NCI-H524 treated with DMSO at 0.1 percent for 48 hours (cell line): ENCODE measurements around the gene EML2.

Experiments
- DNase-seq: peaks from one replicate; lab custom pipeline; 2025; lab: John Stamatoyannopoulos, UW

Gene EML2

DNA sequence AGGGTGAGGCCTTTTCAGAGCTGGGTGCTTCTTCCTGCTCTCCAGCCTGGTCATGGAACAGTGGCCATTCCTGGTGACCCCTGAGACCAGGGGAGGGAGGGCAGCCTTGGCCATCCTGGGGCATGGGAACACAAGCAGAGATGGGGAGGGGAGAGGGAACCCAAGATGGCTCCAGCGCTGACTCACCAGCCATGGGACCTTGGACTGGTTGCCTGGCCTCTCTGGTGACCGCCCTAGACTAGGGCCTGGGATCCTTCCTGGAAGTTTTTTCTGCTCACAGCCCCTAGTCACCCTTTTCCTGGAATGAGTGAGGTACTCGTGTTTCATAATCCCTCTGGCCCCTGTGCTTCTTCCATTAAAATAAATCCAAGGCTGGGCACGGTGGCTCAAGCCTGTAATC, 51.3 kb downstream of the EML2 start:
- DNase-seq, result no peak

DNA sequence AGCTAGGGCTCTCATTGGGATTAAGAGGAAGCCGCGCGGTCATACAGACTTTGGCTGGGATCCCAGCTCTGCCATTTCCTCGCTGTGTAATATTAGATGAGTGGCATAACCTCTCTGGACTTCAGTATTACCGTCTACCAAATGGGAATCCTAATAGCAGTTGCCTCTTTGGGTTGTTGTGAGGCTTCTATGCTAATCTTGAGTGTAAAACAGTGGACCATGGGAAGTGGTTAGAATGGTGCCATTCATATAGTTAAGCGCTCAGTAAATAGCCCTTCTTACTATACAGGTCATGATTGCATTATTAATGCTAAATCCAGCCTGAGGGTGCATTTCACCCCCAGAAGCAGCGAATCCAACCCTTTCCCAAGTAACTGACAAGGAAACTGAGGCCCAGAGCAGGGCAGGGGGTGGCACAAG, 54.0 kb downstream of the EML2 start:
- no peak for DNase-seq

DNA sequence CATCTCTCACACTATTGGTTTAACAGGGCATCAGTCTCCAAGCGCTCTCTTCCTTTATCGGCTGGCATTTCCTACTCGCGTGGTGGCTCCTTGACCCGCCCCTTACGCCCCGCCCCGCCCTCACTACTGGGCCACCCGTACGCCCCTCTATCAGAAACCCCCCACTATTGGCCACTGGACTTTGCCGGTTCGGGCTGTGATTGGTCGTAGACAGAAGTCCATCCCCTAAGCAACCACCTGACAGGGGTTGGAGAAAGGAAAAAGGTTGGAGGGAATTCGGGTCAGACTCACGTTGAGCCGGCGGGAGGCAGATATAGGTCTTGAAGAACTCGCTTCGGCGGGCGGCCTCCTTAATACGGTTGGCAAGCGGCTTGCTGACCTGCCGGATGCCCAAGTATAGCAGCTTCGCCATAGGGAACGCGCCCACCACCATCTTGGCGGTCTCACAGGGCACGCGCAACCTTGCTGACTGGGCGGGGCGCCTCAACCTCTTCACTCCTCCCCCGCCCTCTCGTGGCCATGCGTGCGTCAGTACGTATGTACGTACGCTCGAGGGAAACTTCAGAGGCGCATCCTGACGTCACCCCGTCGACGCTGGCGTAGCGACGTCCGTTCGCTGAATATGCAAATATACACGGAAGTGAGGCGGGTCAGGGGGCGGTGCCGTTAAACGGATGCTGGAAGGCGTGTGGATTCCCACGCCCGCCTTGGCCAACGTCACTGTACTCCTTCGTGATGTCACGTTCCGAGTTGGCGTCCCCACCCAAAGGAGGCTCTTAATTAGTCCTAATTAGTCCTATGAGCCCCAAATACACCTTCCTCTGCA, 54.7 kb downstream of the EML2 start, which contains the start of gene OPA3:
OPA3 (minus strand) TSS at position 471 of the 826 bp plus-strand sequence; CDS start at position 433, 38 bp downstream.
- DNase-seq, result peak; percentile 91

DNA sequence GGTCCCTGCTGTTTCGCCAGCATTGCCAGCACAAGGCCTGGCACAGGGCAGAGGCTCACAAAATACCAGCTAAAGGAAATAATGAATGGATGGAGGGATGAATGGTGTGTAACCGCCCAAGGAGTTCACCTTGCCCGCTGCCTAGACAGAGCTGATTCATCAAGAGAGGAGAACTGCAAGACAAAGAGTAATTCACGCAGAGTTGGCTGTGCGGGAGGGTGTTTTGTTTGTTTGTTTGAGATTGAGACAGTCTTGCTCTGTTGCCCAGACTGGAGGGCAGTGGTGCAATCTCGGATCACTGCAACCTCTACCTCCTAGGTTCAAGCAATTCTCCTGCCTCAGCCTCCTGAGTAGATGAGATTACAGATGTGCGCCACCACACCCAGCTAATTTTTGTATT, 57.6 kb downstream of the EML2 start:
- DNase-seq, result no peak

DNA sequence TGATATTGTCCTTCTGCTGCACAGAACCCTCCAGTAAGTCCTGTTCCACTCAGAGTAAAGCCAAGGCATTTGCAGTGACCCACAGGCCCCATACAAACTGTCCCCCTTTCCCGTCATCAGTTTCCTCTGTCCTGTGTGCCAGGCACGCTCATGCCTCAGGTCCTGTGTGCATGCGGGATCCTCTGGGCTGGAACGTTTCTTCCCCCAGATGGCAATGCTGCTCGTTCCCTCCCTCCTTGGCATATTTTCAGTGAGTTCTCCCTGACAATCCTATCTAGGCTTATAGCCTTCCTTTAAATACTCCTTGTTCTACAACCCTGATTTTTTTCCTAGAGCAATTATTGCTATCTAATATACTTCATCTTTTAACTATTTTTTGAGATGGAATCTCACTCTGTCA, 60.3 kb downstream of the EML2 start:
- no peak for DNase-seq

DNA sequence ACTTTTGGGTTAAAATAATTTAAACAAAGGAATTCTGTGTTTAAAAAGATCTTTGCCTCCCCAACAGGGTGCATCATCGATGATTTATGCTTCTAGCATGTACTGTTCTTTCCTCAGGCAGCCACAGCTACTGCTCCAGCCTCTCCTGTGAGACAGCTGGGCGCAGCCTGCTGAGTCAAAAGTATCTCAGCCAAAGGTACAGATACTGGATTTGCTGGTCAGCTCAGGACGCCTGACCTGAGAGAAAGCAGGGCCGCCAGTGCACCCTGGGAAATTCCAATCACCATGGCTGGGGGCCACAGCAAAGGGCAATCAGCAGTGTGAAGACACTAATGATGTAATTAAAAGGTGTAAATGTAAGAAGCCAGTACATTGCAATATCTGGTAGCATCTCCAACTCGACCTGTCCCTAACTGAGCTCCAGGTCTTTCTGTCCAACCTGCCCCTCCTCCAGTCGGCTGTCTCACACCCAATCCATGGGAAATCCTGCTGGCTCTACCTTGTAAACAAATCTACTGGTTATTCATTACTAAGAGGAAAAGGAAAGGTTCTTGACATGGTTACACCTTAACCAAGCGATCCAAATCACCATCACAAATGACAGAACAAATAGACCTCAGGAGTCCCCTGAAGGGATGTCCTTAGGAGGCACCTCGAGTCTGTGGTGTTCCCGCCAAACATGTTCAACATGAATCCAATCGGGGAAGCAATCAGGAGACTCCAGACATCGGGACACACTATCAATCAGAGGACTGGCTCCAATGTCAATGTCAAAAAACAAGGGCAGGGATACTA, 61.9 kb downstream of the EML2 start:
- DNase-seq, result no peak

DNA sequence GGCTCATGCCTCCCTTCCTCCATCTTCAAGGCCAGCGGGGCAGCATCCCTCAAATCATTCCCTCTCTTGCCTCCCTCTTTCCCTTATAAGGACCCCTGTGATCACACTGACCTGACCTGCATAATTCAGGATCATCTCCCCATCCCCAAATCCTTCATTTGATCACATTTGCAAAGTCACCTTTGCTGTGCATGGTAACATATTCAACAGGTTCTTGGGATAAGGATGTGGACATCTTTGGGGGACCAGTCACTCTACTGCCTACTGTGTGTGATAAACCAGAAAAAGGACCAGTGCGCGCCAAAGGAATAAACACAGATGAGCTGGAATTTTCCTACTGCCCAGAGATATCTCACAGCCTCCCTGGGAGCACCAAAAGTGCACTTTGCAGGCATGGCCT, 62.5 kb downstream of the EML2 start:
- DNase-seq, result no peak

DNA sequence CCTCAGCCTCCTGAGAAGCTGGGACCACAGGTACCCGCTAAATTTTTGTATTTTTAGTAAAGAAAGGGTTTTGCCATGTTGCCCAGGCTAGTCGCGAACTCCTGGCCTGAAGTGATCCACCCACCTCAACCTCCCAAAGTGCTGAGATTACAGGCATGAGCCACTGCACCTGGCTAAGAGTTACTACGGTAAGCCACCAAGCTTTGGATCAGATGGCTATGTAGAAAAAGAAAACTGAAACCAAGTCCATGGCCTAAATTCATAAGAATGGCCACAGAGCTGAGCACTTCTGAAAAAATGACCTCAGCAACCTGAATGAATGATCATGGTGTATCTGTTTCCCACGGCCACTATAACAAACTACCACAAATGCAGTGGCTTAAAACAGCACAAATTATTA, 64.0 kb downstream of the EML2 start:
- no peak for DNase-seq

DNA sequence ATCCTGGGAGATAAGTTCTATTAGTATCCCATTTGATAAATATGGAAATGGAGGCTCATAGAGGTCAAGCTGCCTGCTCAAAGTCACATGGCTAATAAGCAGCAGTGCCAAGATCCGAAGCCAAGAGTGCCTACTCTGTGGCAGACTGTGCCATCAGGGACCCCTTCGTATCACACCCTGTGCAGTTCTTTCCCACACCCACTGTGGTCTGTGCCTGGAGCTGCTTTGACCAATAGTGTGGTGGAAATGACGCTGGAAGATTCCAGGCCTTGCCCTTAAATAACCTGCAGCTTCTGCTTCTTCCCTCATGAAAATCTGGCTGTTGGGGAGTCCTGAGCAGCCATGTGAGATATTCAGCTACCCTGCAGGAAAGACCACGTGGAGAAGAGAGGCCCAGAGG, 64.7 kb downstream of the EML2 start:
- DNase-seq, result no peak

DNA sequence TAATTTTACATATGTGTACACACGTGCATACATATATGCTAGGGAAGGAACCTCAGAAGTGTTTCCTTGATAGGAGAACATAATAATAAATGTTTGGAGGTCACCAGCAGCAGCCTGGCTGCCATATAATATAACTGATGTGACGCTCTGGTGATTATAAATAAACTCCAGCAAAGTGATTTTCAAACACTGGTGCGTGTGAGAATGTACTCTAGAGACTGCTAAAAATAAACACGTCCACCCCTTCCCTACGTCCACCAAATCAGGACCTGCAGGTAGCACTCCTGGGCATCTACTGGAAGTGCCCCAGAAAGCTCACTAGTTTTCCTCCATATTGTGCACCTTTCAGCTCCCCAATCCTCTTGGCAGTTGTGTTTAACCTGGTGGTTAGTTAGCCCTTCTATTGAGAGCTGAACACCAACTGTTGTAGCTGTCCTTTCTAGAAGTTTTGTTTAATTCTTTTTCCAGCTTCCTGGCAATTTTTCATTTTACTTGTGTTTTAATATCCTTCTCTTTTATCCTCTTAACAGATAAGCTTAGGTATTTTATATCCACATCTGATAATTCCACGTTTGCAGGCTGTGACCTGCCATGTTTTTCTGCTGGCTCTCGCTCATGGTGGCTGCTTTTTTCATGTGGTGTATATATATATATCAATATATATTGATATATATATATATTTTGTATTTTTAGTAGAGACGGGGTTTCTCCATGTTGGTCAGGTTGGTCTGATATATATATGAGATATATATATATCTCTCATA, 67.6 kb downstream of the EML2 start:
- no peak for DNase-seq

DNA sequence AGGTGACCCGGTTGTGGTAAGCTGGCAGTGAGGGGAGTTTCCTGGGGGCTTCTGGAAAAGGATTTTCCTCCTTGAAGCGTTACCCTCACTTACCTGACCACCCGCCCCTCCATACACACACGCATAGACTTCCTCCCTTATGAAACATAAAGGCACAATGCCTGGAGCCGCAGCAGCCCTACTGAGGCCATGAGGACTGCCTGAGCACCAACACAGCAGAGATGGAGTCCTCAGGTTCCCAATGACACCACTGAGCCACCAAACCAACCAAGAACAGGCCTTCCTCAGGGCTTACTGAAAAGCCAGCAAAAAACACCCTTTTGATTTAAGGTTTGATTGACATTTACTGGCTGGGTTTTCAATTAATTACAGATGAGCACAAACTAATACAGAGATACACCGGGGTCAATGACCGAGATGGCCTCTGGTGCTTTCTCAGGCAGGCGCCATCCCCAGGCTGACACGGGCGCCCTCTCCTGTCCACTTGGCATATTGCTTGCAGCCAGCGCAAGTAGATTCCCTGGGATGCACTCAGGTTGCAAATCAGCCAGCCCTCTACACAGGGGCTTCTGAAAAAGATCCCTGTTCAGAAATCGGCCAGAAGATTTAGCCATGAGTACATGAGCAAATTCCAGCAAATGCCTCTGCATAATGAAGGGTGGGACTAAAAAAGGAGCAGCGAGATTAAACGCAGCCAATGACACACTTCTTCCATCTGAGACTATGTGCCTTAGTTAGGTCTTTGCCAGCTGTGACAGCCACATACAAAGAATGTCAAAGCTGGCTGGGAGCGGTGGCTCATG, 69.4 kb downstream of the EML2 start:
- DNase-seq, result peak; percentile 1

DNA sequence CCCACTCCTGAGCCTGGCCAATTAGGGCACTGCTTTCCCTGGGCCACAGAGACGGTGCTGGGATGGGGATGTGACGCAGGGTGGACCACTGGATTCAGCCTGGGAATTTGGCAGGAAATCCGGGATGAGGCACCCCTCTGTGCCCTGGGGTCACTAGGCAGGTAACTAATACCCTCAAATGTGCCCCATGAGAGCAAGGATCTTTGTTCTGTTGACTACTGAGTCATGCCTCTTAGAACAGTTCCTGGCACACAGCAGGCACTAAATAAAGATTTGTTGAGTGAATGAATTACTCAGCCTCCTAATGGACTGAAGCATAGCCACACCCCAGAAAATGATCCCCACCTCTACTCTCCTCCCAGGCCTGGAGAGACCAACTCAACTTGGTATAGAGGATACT, 70.5 kb downstream of the EML2 start:
- DNase-seq, result no peak

DNA sequence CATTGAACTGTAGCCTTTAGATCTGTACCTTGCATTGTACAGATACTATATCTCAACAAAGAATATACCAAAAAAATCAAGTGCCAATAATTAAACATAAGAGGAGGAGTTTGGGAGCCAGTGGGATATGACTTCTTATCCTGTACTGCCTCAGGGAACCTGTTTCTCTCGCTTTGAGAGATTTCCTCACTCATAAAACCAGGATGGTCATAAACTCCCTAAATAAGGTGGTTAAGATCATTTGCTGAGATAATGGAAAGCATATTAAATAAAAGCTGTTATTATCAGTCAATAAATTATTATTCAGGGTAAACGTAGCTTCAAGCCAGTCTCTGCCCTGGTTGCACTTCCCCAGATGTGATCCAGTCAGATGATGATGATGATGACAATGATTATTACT, 71.6 kb downstream of the EML2 start:
- DNase-seq, result no peak

DNA sequence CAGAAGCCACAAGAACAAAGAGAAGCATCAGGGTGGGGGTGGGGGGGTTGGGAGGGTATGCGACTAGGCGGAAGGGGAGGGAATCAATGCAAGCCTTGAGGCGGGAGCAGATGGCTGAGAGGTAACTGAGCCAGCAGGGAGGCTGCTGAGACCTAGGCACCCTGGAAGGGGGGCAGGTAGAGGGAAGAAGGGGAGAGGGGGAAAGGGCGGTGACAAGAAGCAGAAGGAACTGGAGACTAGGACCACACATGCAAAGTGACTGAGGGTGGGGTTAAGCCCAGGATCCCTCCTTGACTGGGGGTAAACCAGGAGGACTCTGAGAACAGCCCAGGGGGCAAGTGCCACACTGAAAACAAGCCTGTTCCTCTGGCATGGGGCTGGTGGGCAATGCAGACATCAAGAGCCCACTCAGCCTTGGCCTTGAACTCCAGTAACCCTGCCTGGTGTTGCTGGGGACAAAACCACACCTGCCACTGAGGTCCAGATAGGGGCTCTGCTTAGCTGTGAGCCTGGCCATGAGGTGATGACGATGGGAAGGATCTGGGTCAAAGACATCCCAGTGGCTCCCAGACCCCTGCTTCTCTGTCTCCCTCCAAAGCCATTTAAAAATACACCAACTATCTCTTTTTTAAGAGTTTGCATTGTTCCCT, 74.9 kb downstream of the EML2 start:
- peak; percentile 5 for DNase-seq

DNA sequence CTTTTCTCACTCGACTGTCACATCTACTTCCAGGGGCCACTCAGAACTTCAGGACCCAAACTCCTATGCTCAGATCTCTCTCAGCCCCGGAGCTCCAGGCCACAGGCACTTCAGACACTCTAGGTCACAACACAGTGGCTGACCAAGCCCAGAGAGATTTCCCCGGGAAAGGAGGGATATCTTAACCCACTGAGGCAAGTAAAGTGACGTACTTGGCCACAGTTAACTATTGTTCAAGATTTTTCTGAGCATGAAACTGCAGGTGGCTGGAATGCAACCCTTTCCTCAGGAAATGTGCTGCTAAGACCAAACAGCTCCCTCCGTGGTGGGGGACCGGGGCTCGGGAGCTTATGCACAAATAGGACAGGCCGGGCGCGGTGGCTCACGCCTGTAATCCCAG, 78.5 kb downstream of the EML2 start:
- DNase-seq, result no peak

DNA sequence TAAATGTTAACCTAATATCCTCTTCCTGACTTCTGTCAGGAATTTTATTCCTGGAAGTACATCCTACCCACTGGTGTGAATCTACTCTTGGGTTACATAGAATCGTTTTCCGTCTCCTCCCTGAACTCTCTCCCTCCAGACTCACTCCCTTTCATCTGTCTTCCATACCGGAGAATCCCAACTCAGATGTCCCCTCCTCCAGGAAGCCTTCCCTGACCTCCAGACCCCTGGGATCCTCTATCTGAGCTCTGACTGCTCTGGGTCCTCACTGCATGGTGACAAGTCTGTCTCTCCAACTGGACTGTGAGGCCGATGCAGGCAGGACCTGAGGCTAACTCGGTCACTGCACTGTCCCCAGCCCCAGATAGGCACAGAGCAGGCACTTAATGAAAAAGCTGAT, 79.2 kb downstream of the EML2 start:
- no peak for DNase-seq
